ENCODE data around the gene CLDN9. TPM values are rescaled to one million over a fixed set of nuclear protein-coding genes. Genes with fewer than 3 reads are reported as not detected.

Gene CLDN9
- total RNA-seq, 1 donor from 2014 or later: 2.2 TPM

GRCh38 chr16:2985462-2985861 is 27.3 kb upstream of the CLDN9 start:
- TF ChIP-seq CTCF (IDR thresholded peaks at IDR 0.05; ENCODE audit: unreplicated experiment): no peak
- Mint-ChIP-seq H3K4me1 (ENCODE audit: low read depth) (peaks cover 16% of the 10 kb centered on the region), H3K4me3 (ENCODE audit: low read depth) (no peak overlapping the region), H3K9me3 (ENCODE audit: low read depth) (no peaks in the 10 kb centered on the region), H3K27ac (no peak overlapping the region), H3K27me3 (peaks cover 6% of the 10 kb centered on the region), H3K36me3 (ENCODE audit: insufficient read depth) (no peaks in the 10 kb centered on the region)
- no peak for DNase-seq (ENCODE audit: low spot score, unreplicated experiment)

- Mint-ChIP-seq H3K27ac (no peak overlapping the region), H3K4me1 (ENCODE audit: low read depth) (peaks cover 16% of the 10 kb centered on the region), H3K27me3 (peaks cover 6% of the 10 kb centered on the region), H3K4me3 (ENCODE audit: low read depth) (no peak overlapping the region), H3K36me3 (ENCODE audit: insufficient read depth) (no peaks in the 10 kb centered on the region), H3K9me3 (ENCODE audit: low read depth) (no peaks in the 10 kb centered on the region)
- DNase-seq (ENCODE audit: low spot score, unreplicated experiment): no peak
- no peak for TF ChIP-seq CTCF (IDR thresholded peaks at IDR 0.05; ENCODE audit: unreplicated experiment)
Measured at GRCh38 chr16:2985893-2986355, 26.8 kb upstream of the CLDN9 start.

- Mint-ChIP-seq H3K4me3 (ENCODE audit: low read depth) (no peak overlapping the region), H3K36me3 (ENCODE audit: insufficient read depth) (no peaks in the 10 kb centered on the region), H3K27ac (no peak overlapping the region), H3K4me1 (ENCODE audit: low read depth) (peaks cover 10% of the 10 kb centered on the region), H3K27me3 (peaks cover 6% of the 10 kb centered on the region), H3K9me3 (ENCODE audit: low read depth) (no peaks in the 10 kb centered on the region)
- no peak for TF ChIP-seq CTCF (IDR thresholded peaks at IDR 0.05; ENCODE audit: unreplicated experiment)
- no peak for DNase-seq (ENCODE audit: low spot score, unreplicated experiment)
Measured at GRCh38 chr16:2986623-2987188, 26.0 kb upstream of the CLDN9 start.

GRCh38 chr16:2987286-2987685 is 25.4 kb upstream of the CLDN9 start:
- no peak overlapping the region for H3K27ac Mint-ChIP-seq
- H3K27me3 Mint-ChIP-seq: peaks cover 5% of the 10 kb centered on the region
- no peaks in the 10 kb centered on the region for H3K36me3 Mint-ChIP-seq (ENCODE audit: insufficient read depth)
- H3K4me1 Mint-ChIP-seq (ENCODE audit: low read depth): peaks cover 7% of the 10 kb centered on the region
- no peak for TF ChIP-seq CTCF (IDR thresholded peaks at IDR 0.05; ENCODE audit: unreplicated experiment)
- DNase-seq (ENCODE audit: low spot score, unreplicated experiment): no peak
- H3K9me3 Mint-ChIP-seq (ENCODE audit: low read depth): no peaks in the 10 kb centered on the region
- no peak overlapping the region for H3K4me3 Mint-ChIP-seq (ENCODE audit: low read depth)

- no peaks in the 10 kb centered on the region for H3K9me3 Mint-ChIP-seq (ENCODE audit: low read depth)
- H3K36me3 Mint-ChIP-seq (ENCODE audit: insufficient read depth): no peaks in the 10 kb centered on the region
- no peak overlapping the region for H3K27ac Mint-ChIP-seq
- H3K4me3 Mint-ChIP-seq (ENCODE audit: low read depth): no peak overlapping the region
- no peak for DNase-seq (ENCODE audit: low spot score, unreplicated experiment)
- peaks cover 3% of the 10 kb centered on the region for H3K27me3 Mint-ChIP-seq
- peaks cover 6% of the 10 kb centered on the region for H3K4me1 Mint-ChIP-seq (ENCODE audit: low read depth)
- TF ChIP-seq CTCF (IDR thresholded peaks at IDR 0.05; ENCODE audit: unreplicated experiment): no peak
Measured at GRCh38 chr16:2987833-2988232, 24.9 kb upstream of the CLDN9 start.
